GM12872 (cell line): ENCODE measurements around the gene IL3RA.

Experiments used
- CTCF ChIP-seq: IDR thresholded peaks from 3 replicates; pipeline ENCODE4 v1.5.1; 2011; ENCODE audit warnings: low read depth, mild to moderate bottlenecking, low read length, moderate library complexity; ENCODE audit not compliant: insufficient read depth

The IL3RA gene

GRCh38 chrX:1305411-1305810 lies 31.2 kb upstream of the IL3RA start:
- no peak for TF ChIP-seq CTCF

- no peak for TF ChIP-seq CTCF
These were observed 29.5 kb upstream of the IL3RA start for GRCh38 chrX:1306909-1307625.

GRCh38 chrX:1307626-1308340 lies 28.8 kb upstream of the IL3RA start:
- TF ChIP-seq CTCF: no peak

GRCh38 chrX:1308476-1308875 lies 28.1 kb upstream of the IL3RA start:
- no peak for TF ChIP-seq CTCF

GRCh38 chrX:1313788-1314187 lies 22.8 kb upstream of the IL3RA start:
- no peak for TF ChIP-seq CTCF

GRCh38 chrX:1316527-1316926 lies 20.1 kb upstream of the IL3RA start:
- no peak for TF ChIP-seq CTCF

GRCh38 chrX:1321674-1322073 lies 14.9 kb upstream of the IL3RA start:
- no peak for TF ChIP-seq CTCF
